ENCODE measurements around the gene FOXP1. TPM values are rescaled to one million over a fixed set of nuclear protein-coding genes. Genes with fewer than 3 reads are reported as not detected.
A peak's percentile ranks its signal among the peaks of the same experiment; 100 is the strongest.

FOXP1 gene
- total RNA-seq, 3 donors from 2014 or later, result 61.9 to 267 (median 146) TPM

GRCh38 chr3:71050538-71051258 is 532.8 kb downstream of the FOXP1 start:
- intact Hi-C loops (cut with DNase I; ENCODE audit: low total_unique reads), result no loop called here
- peaks cover 0 to 7% of the 10 kb centered on the region in 2 donors for H3K4me1 ChIP-seq
- TF ChIP-seq POLR2AphosphoS5 (IDR thresholded peaks at IDR 0.05) (no peak), POLR2A (IDR thresholded peaks at IDR 0.05) (no peak), CTCF (IDR thresholded peaks at IDR 0.05) (no peak)

GRCh38 chr3:71050166-71050537 is 533.4 kb downstream of the FOXP1 start:
- no peaks in the 10 kb centered on the region for H3K36me3 ChIP-seq
- no peaks in the 10 kb centered on the region for H3K27me3 ChIP-seq
- H3K4me1 ChIP-seq, result peaks cover 0 to 7% of the 10 kb centered on the region in 2 donors
- TF ChIP-seq CTCF (IDR thresholded peaks at IDR 0.05), result no peak
- TF ChIP-seq POLR2A (IDR thresholded peaks at IDR 0.05), result no peak
- intact Hi-C loops (cut with DNase I; ENCODE audit: low total_unique reads), result no loop called here
- H3K9me3 ChIP-seq, result no peaks in the 10 kb centered on the region
- DNase-seq (ENCODE audit: low spot score in 2 of 2), result no peak
- no peak overlapping the region for H3K4me3 ChIP-seq
- H3K27ac ChIP-seq, result peak overlapping the region; percentile 68 to 75

More at GRCh38 chr3:71050538-71051258, 532.8 kb downstream of the FOXP1 start:
- no peak for DNase-seq (ENCODE audit: low spot score in 2 of 2)
- Histone ChIP-seq H3K27me3 (no peaks in the 10 kb centered on the region), H3K36me3 (no peaks in the 10 kb centered on the region), H3K27ac (peak overlapping the region; percentile 50 to 68), H3K4me3 (no peak overlapping the region), H3K9me3 (no peaks in the 10 kb centered on the region)

GRCh38 chr3:71048948-71049347 is 534.6 kb downstream of the FOXP1 start:
- DNase-seq (ENCODE audit: low spot score in 2 of 2), result no peak
- Histone ChIP-seq H3K4me1 (peaks cover 0 to 7% of the 10 kb centered on the region in 2 donors), H3K4me3 (no peak overlapping the region), H3K9me3 (no peaks in the 10 kb centered on the region), H3K27me3 (no peaks in the 10 kb centered on the region), H3K36me3 (no peaks in the 10 kb centered on the region), H3K27ac (peak overlapping the region; percentile 68 to 75)
- intact Hi-C loops (cut with DNase I; ENCODE audit: low total_unique reads), result no loop called here
- TF ChIP-seq POLR2AphosphoS5 (IDR thresholded peaks at IDR 0.05) (peak in 1 of 3 donors; percentile 11), CTCF (IDR thresholded peaks at IDR 0.05) (no peak)

DNA sequence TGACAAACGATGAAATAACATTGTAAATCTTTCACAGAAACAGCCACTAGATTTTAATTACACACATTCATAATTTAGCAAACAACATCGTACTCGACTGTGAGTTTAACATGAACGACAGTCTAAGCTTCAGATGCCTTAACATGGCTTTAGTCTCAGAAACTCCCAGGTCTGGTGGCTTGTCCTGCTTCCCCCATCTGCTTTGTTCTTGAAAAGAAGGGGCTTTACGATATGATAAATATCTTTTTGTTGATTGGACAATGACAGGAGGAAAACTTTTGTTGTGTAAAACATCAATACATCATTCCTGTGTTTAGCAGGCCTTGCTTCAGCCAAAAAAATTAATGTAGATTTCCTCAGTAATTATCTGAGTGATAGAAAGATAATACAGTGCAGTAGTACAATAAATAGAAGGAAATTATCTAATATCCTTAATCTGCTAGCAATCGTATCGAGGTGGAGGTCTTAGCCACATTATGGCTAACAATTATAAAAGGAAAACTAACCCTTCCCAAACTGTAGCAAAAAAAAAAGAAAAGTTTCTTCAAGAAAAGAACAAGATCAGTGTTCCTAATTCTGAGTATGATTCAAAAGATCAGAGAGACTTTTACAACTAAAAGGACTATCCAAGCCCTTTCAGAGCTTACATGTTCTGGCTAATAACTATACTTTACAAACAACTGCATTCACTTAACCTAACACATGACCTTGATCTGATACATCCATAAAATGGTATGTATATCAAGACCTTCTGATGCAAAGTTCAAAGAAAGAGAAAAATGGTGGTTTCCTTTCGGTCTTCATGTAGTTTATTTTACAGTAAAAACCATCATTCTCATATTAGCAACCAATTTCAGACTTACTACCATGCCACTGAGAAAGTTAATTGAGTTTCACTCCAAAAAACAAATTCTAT is 535.7 kb downstream of the FOXP1 start:
- H3K4me1 ChIP-seq, result peaks cover 0 to 7% of the 10 kb centered on the region in 2 donors
- no peak for TF ChIP-seq POLR2A (IDR thresholded peaks at IDR 0.05)
- TF ChIP-seq POLR2AphosphoS5 (IDR thresholded peaks at IDR 0.05), result no peak
- TF ChIP-seq CTCF (IDR thresholded peaks at IDR 0.05), result no peak
- H3K9me3 ChIP-seq, result no peaks in the 10 kb centered on the region
- no peak overlapping the region for H3K4me3 ChIP-seq
- no peaks in the 10 kb centered on the region for H3K36me3 ChIP-seq
- no peak for DNase-seq (ENCODE audit: low spot score in 2 of 2)
- peak overlapping the region; percentile 68 to 75 for H3K27ac ChIP-seq
- intact Hi-C loops (cut with DNase I; ENCODE audit: low total_unique reads), result no loop called here
- H3K27me3 ChIP-seq, result no peaks in the 10 kb centered on the region

DNA sequence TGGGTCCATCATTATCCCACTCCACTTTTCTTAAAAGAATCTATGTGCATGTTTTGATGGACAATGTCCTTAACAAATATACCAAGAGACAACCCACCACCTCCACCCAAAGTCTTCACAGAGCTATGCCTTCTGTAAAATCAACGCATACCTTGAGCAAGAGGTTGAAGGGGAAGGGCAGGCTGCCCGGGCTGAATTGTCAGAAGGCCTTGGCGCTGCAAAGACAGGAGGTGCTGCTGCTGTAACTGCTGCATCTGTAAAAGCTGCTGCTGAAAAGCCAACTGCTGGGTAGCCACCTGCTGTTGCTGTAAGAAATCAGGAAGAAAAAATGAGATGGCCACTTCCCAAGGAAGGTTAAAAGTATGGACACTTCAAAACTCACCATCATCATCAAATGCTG is 536.7 kb downstream of the FOXP1 start:
- intact Hi-C loops (cut with DNase I; ENCODE audit: low total_unique reads), result no loop called here
- H3K27me3 ChIP-seq, result no peaks in the 10 kb centered on the region
- peak overlapping the region; percentile 8 to 18 for H3K27ac ChIP-seq
- TF ChIP-seq POLR2AphosphoS5 (IDR thresholded peaks at IDR 0.05), result no peak
- no peak for TF ChIP-seq CTCF (IDR thresholded peaks at IDR 0.05)
- no peak for TF ChIP-seq POLR2A (IDR thresholded peaks at IDR 0.05)
- H3K4me3 ChIP-seq, result no peak overlapping the region
- no peaks in the 10 kb centered on the region for H3K36me3 ChIP-seq
- no peak for DNase-seq (ENCODE audit: low spot score in 2 of 2)
- H3K4me1 ChIP-seq, result peaks cover 0 to 7% of the 10 kb centered on the region in 2 donors
- H3K9me3 ChIP-seq, result no peaks in the 10 kb centered on the region

Data from breast epithelium (tissue), 4 donors.